ENCODE data around the gene AMELX.

Gene AMELX

DNA sequence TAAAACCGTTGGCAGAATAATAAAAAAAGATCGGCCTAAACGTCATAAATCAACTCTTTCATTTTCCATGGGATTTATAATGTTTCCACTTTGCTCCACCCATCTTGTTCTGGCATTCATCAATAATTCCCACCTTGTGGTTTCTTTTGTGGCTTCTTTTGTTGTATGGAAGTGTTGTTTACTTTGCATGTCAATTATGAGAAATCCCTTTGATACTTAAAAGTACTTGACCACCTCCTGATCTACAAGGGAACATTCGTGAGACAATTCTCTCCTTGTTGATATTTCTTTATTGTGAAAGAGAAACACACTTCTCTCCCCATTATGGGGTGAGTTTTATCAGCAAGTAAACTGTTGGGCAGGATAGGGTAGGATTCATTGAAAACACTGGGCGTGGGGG is 2.8 kb downstream of the AMELX start:
- no peaks in the 10 kb centered on the region for H3K36me3 ChIP-seq (ENCODE audit: control insufficient read depth, insufficient read depth, low read length)
- no peaks in the 10 kb centered on the region for H3K9me3 ChIP-seq (ENCODE audit: control insufficient read depth, low read length)
- no peak overlapping the region for H3K4me3 ChIP-seq (ENCODE audit: insufficient read depth, low read depth, low read length)
- H3K27ac ChIP-seq (ENCODE audit: insufficient read depth, low read depth, low read length, poor library complexity, severe bottlenecking) = no peak overlapping the region
- H3K27me3 ChIP-seq (ENCODE audit: control insufficient read depth, insufficient read depth, low read length, poor library complexity, severe bottlenecking) = no peaks in the 10 kb centered on the region
- 69% methylated on average over 3 to 5 of the region's 5 CpGs for WGBS, 2 experiments
- H3K4me1 ChIP-seq (ENCODE audit: control insufficient read depth, insufficient read depth, low read length) = no peaks in the 10 kb centered on the region

DNA sequence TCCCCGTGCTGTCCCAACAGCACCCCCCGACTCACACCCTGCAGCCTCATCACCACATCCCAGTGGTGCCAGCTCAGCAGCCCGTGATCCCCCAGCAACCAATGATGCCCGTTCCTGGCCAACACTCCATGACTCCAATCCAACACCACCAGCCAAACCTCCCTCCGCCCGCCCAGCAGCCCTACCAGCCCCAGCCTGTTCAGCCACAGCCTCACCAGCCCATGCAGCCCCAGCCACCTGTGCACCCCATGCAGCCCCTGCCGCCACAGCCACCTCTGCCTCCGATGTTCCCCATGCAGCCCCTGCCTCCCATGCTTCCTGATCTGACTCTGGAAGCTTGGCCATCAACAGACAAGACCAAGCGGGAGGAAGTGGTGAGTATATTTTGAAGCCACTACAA is 5.4 kb downstream of the AMELX start:
- Histone ChIP-seq H3K4me3 (ENCODE audit: insufficient read depth, low read depth, low read length) (no peak overlapping the region), H3K4me1 (ENCODE audit: control insufficient read depth, insufficient read depth, low read length) (no peaks in the 10 kb centered on the region), H3K27me3 (ENCODE audit: control insufficient read depth, insufficient read depth, low read length, poor library complexity, severe bottlenecking) (no peaks in the 10 kb centered on the region), H3K36me3 (ENCODE audit: control insufficient read depth, insufficient read depth, low read length) (no peaks in the 10 kb centered on the region), H3K9me3 (ENCODE audit: control insufficient read depth, low read length) (no peaks in the 10 kb centered on the region), H3K27ac (ENCODE audit: insufficient read depth, low read depth, low read length, poor library complexity, severe bottlenecking) (no peak overlapping the region)
- WGBS, 2 experiments = 90 to 99% methylated on average over 9 of the region's 9 CpGs

- no peaks in the 10 kb centered on the region for H3K9me3 ChIP-seq (ENCODE audit: control insufficient read depth, low read length)
- H3K36me3 ChIP-seq (ENCODE audit: control insufficient read depth, insufficient read depth, low read length) = no peaks in the 10 kb centered on the region
- WGBS, 2 experiments = 49 to 51% methylated on average over 6 of the region's 6 CpGs
- H3K27me3 ChIP-seq (ENCODE audit: control insufficient read depth, insufficient read depth, low read length, poor library complexity, severe bottlenecking) = no peaks in the 10 kb centered on the region
- no peaks in the 10 kb centered on the region for H3K4me1 ChIP-seq (ENCODE audit: control insufficient read depth, insufficient read depth, low read length)
- no peak overlapping the region for H3K4me3 ChIP-seq (ENCODE audit: insufficient read depth, low read depth, low read length)
- no peak overlapping the region for H3K27ac ChIP-seq (ENCODE audit: insufficient read depth, low read depth, low read length, poor library complexity, severe bottlenecking)
Measured at GRCh38 chrX:11304829-11305228, 11.6 kb downstream of the AMELX start.

GRCh38 chrX:11305641-11306040 is 12.4 kb downstream of the AMELX start:
- Histone ChIP-seq H3K4me1 (ENCODE audit: control insufficient read depth, insufficient read depth, low read length) (no peaks in the 10 kb centered on the region), H3K27me3 (ENCODE audit: control insufficient read depth, insufficient read depth, low read length, poor library complexity, severe bottlenecking) (no peaks in the 10 kb centered on the region), H3K36me3 (ENCODE audit: control insufficient read depth, insufficient read depth, low read length) (no peaks in the 10 kb centered on the region), H3K27ac (ENCODE audit: insufficient read depth, low read depth, low read length, poor library complexity, severe bottlenecking) (no peak overlapping the region), H3K9me3 (ENCODE audit: control insufficient read depth, low read length) (no peaks in the 10 kb centered on the region), H3K4me3 (ENCODE audit: insufficient read depth, low read depth, low read length) (no peak overlapping the region)
- WGBS, 2 experiments = 95 to 100% methylated on average over 1 of the region's 1 CpG

DNA sequence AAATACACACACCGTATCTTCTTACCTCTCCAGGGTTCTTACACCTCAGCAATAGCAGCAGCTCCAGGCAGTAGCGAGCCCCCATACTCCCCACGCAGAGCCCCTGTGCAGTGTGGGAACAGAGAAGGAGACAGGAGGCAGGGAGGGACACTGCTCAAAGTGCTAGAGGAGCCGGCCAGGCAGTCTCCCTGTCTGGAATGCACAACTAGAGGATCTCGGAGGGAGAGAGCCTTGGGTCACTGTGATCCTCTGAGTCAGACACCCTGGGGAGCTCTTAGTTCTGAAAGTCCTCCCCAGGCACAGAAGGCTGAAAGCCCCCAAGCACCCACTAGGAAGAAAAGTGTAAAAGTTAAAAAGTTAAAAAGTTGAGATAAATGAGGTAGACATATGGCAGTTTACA is 16.0 kb downstream of the AMELX start:
- H3K4me3 ChIP-seq (ENCODE audit: insufficient read depth, low read depth, low read length) = no peak overlapping the region
- H3K27me3 ChIP-seq (ENCODE audit: control insufficient read depth, insufficient read depth, low read length, poor library complexity, severe bottlenecking) = no peaks in the 10 kb centered on the region
- WGBS, 2 experiments = 54 to 69% methylated on average over 4 to 5 of the region's 5 CpGs
- H3K4me1 ChIP-seq (ENCODE audit: control insufficient read depth, insufficient read depth, low read length) = no peaks in the 10 kb centered on the region
- H3K27ac ChIP-seq (ENCODE audit: insufficient read depth, low read depth, low read length, poor library complexity, severe bottlenecking) = no peak overlapping the region
- H3K36me3 ChIP-seq (ENCODE audit: control insufficient read depth, insufficient read depth, low read length) = no peaks in the 10 kb centered on the region
- H3K9me3 ChIP-seq (ENCODE audit: control insufficient read depth, low read length) = no peaks in the 10 kb centered on the region

GRCh38 chrX:11311706-11312105 is 18.5 kb downstream of the AMELX start:
- WGBS, 2 experiments = 91 to 96% methylated on average over 6 to 7 of the region's 7 CpGs
- H3K4me3 ChIP-seq (ENCODE audit: insufficient read depth, low read depth, low read length) = no peak overlapping the region
- no peaks in the 10 kb centered on the region for H3K36me3 ChIP-seq (ENCODE audit: control insufficient read depth, insufficient read depth, low read length)
- no peaks in the 10 kb centered on the region for H3K4me1 ChIP-seq (ENCODE audit: control insufficient read depth, insufficient read depth, low read length)
- H3K9me3 ChIP-seq (ENCODE audit: control insufficient read depth, low read length) = no peaks in the 10 kb centered on the region
- no peak overlapping the region for H3K27ac ChIP-seq (ENCODE audit: insufficient read depth, low read depth, low read length, poor library complexity, severe bottlenecking)
- no peaks in the 10 kb centered on the region for H3K27me3 ChIP-seq (ENCODE audit: control insufficient read depth, insufficient read depth, low read length, poor library complexity, severe bottlenecking)

GRCh38 chrX:11319806-11320520 is 26.8 kb downstream of the AMELX start:
- Histone ChIP-seq H3K9me3 (ENCODE audit: control insufficient read depth, low read length) (no peaks in the 10 kb centered on the region), H3K27me3 (ENCODE audit: control insufficient read depth, insufficient read depth, low read length, poor library complexity, severe bottlenecking) (no peaks in the 10 kb centered on the region), H3K4me1 (ENCODE audit: control insufficient read depth, insufficient read depth, low read length) (no peaks in the 10 kb centered on the region), H3K27ac (ENCODE audit: insufficient read depth, low read depth, low read length, poor library complexity, severe bottlenecking) (no peak overlapping the region), H3K36me3 (ENCODE audit: control insufficient read depth, insufficient read depth, low read length) (no peaks in the 10 kb centered on the region), H3K4me3 (ENCODE audit: insufficient read depth, low read depth, low read length) (no peak overlapping the region)
- WGBS, 2 experiments = 88 to 96% methylated on average over 7 of the region's 7 CpGs

- WGBS, 2 experiments = 86 to 90% methylated on average over 1 to 2 of the region's 2 CpGs
Measured at GRCh38 chrX:11321986-11322385, 28.8 kb downstream of the AMELX start.

GRCh38 chrX:11328134-11328533 is 34.9 kb downstream of the AMELX start:
- WGBS, 2 experiments = 86 to 92% methylated on average over 2 of the region's 3 CpGs
- H3K36me3 ChIP-seq (ENCODE audit: control insufficient read depth, insufficient read depth, low read length) = no peaks in the 10 kb centered on the region
- H3K27ac ChIP-seq (ENCODE audit: insufficient read depth, low read depth, low read length, poor library complexity, severe bottlenecking) = no peak overlapping the region
- H3K9me3 ChIP-seq (ENCODE audit: control insufficient read depth, low read length) = no peaks in the 10 kb centered on the region
- no peak overlapping the region for H3K4me3 ChIP-seq (ENCODE audit: insufficient read depth, low read depth, low read length)
- no peaks in the 10 kb centered on the region for H3K27me3 ChIP-seq (ENCODE audit: control insufficient read depth, insufficient read depth, low read length, poor library complexity, severe bottlenecking)
- H3K4me1 ChIP-seq (ENCODE audit: control insufficient read depth, insufficient read depth, low read length) = no peaks in the 10 kb centered on the region

More at GRCh38 chrX:11321986-11322385, 28.8 kb downstream of the AMELX start:
- H3K4me3 ChIP-seq (ENCODE audit: insufficient read depth, low read depth, low read length) = no peak overlapping the region
- no peaks in the 10 kb centered on the region for H3K4me1 ChIP-seq (ENCODE audit: control insufficient read depth, insufficient read depth, low read length)
- no peaks in the 10 kb centered on the region for H3K9me3 ChIP-seq (ENCODE audit: control insufficient read depth, low read length)
- no peaks in the 10 kb centered on the region for H3K36me3 ChIP-seq (ENCODE audit: control insufficient read depth, insufficient read depth, low read length)
- no peak overlapping the region for H3K27ac ChIP-seq (ENCODE audit: insufficient read depth, low read depth, low read length, poor library complexity, severe bottlenecking)
- no peaks in the 10 kb centered on the region for H3K27me3 ChIP-seq (ENCODE audit: control insufficient read depth, insufficient read depth, low read length, poor library complexity, severe bottlenecking)

DNA sequence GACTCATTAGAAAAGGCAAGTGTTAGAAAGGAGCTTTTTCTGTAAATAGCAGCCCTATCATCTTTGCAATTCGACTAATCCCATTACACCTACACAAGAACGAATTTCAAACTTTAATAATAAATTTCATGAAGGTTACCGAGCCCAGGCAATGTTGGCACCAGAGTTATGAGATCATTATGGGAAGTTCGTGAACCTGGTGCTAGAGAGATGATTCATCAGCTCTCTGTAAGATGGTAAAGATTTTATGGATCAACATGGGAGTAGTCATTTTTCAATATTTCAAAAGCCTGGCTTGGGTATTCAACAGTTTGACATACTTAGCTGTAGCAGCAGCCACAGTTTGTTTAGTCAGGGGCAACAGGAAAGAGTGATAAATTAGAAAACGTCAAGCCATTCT is 35.8 kb downstream of the AMELX start:
- no peak overlapping the region for H3K4me3 ChIP-seq (ENCODE audit: insufficient read depth, low read depth, low read length)
- WGBS, 2 experiments = 85 to 89% methylated on average over 4 to 5 of the region's 5 CpGs
- H3K36me3 ChIP-seq (ENCODE audit: control insufficient read depth, insufficient read depth, low read length) = no peaks in the 10 kb centered on the region

DNA sequence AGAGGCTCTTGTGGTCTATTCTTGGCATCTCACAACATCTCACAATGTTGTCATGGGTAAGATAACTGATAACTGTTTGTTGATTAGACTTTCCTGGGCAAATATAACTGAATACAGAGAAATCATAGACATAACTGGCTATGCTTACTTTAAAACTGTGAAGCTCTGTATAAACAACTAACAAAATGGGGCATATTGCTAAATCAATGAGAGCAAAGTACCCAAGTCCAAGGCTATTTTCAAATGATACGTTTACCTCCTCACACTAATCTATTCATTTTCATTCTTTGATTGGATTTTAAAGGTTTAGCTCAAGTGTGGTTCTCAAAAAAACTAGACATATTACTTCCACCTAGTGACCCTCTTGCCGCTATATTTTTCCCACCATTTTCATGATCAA is 38.6 kb downstream of the AMELX start:
- 85 to 87% methylated on average over 2 of the region's 2 CpGs for WGBS, 2 experiments
- H3K4me1 ChIP-seq (ENCODE audit: control insufficient read depth, insufficient read depth, low read length) = no peaks in the 10 kb centered on the region

More for the DNA sequence above, 35.8 kb downstream of the AMELX start:
- Histone ChIP-seq H3K27me3 (ENCODE audit: control insufficient read depth, insufficient read depth, low read length, poor library complexity, severe bottlenecking) (no peaks in the 10 kb centered on the region), H3K4me1 (ENCODE audit: control insufficient read depth, insufficient read depth, low read length) (no peaks in the 10 kb centered on the region), H3K27ac (ENCODE audit: insufficient read depth, low read depth, low read length, poor library complexity, severe bottlenecking) (no peak overlapping the region), H3K9me3 (ENCODE audit: control insufficient read depth, low read length) (no peaks in the 10 kb centered on the region)

More for the DNA sequence above, 38.6 kb downstream of the AMELX start:
- Histone ChIP-seq H3K27me3 (ENCODE audit: control insufficient read depth, insufficient read depth, low read length, poor library complexity, severe bottlenecking) (no peaks in the 10 kb centered on the region), H3K9me3 (ENCODE audit: control insufficient read depth, low read length) (no peaks in the 10 kb centered on the region), H3K27ac (ENCODE audit: insufficient read depth, low read depth, low read length, poor library complexity, severe bottlenecking) (no peak overlapping the region), H3K4me3 (ENCODE audit: insufficient read depth, low read depth, low read length) (no peak overlapping the region), H3K36me3 (ENCODE audit: control insufficient read depth, insufficient read depth, low read length) (no peaks in the 10 kb centered on the region)

Data from ectodermal cell (in vitro differentiated cells).